HG02885 (cell line): ENCODE results near the gene PACRG.

ENCODE experiments used
- ATAC-seq: cut with Tn5 transposase; IDR thresholded peaks from one replicate; pipeline ENCODE4 v1.9.1; 2021; ENCODE audit warnings: mild to moderate bottlenecking; ENCODE audit not compliant: unreplicated experiment, poor library complexity

Gene PACRG

GRCh38 chr6:163057260-163057659 is 329.5 kb downstream of the PACRG start:
- ATAC-seq = no peak

- ATAC-seq = no peak
Measured at GRCh38 chr6:163062790-163063189, 335.0 kb downstream of the PACRG start.

GRCh38 chr6:163063561-163063960 is 335.8 kb downstream of the PACRG start:
- ATAC-seq = no peak

- no peak for ATAC-seq
Measured at GRCh38 chr6:163064397-163064796, 336.6 kb downstream of the PACRG start.

- no peak for ATAC-seq
Measured at GRCh38 chr6:163066200-163066599, 338.4 kb downstream of the PACRG start.

GRCh38 chr6:163077134-163077533 is 349.4 kb downstream of the PACRG start:
- no peak for ATAC-seq

- no peak for ATAC-seq
Measured at GRCh38 chr6:163078712-163079111, 350.9 kb downstream of the PACRG start.

- no peak for ATAC-seq
Measured at GRCh38 chr6:163080228-163080627, 352.5 kb downstream of the PACRG start.

- no peak for ATAC-seq
Measured at GRCh38 chr6:163083141-163083540, 355.4 kb downstream of the PACRG start.

GRCh38 chr6:163085426-163085825 is 357.7 kb downstream of the PACRG start:
- ATAC-seq = no peak

- ATAC-seq = no peak
Measured at GRCh38 chr6:163085861-163086623, 358.3 kb downstream of the PACRG start.

- ATAC-seq = no peak
Measured at GRCh38 chr6:163086624-163086920, 358.8 kb downstream of the PACRG start.

GRCh38 chr6:163087981-163088380 is 360.2 kb downstream of the PACRG start:
- no peak for ATAC-seq

- ATAC-seq = no peak
Measured at GRCh38 chr6:163092876-163093275, 365.1 kb downstream of the PACRG start.

GRCh38 chr6:163094881-163095280 is 367.1 kb downstream of the PACRG start:
- no peak for ATAC-seq

GRCh38 chr6:163095401-163095800 is 367.6 kb downstream of the PACRG start:
- ATAC-seq = no peak

GRCh38 chr6:163098827-163099479 is 371.2 kb downstream of the PACRG start:
- ATAC-seq = no peak

GRCh38 chr6:163099621-163100171 is 371.9 kb downstream of the PACRG start:
- no peak for ATAC-seq

GRCh38 chr6:163100259-163100658 is 372.5 kb downstream of the PACRG start:
- ATAC-seq = no peak

- ATAC-seq = no peak
Measured at GRCh38 chr6:163113358-163113962, 385.7 kb downstream of the PACRG start.

- ATAC-seq = no peak
Measured at GRCh38 chr6:163118941-163119340, 391.2 kb downstream of the PACRG start.
